ENCODE results near the gene PARD3. TPM values are rescaled to one million over a fixed set of nuclear protein-coding genes. Genes with fewer than 3 reads are reported as not detected.
A peak's percentile ranks its signal among the peaks of the same experiment; 100 is the strongest.

PARD3 gene
- total and polyA plus RNA-seq, 2 donors from 2014 or later, result 21.1 to 47.5 TPM

DNA sequence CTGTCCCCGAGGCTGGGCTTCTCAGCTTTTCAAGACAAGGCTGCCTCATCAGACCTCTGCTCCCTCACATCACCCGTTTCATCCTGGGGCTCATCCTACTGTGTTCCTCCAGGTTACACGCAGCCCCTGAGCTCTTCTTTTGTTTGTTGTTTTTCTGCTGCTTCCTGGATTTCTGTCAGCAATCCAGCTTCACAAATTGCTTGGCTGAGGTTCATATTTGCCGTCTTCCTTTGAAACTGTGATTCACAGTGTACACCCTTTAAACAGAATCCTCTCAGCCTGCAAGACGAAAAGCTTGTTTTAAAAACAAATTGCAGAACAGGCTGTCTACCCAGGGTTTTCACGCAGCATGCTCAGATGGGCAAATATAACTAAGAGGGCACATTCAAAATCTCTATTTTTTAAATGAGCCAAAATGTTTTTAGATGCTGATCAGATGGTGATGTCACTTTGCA, 39.1 kb upstream of the PARD3 start:
- no peaks in the 10 kb centered on the region for H3K9me3 ChIP-seq (ENCODE audit: control insufficient read depth in 2 of 3, insufficient read depth in 1 of 3, low read length in 3 of 3)
- intact Hi-C loops (cut with DNase I), result no loop called here
- no peak overlapping the region for H3K27ac ChIP-seq (ENCODE audit: low read depth in 2 of 2, low read length in 2 of 2)
- DNase-seq, result peak in 4 of 5 donors; percentile 13 to 74 (median 20)
- no peaks in the 10 kb centered on the region for H3K4me1 ChIP-seq (ENCODE audit: control insufficient read depth in 2 of 3, insufficient read depth in 2 of 3, low read depth in 1 of 3, low read length in 3 of 3)
- FAIRE-seq, result no peak
- no peak overlapping the region for H3K9ac ChIP-seq (ENCODE audit: low read length in 3 of 3)
- no peaks in the 10 kb centered on the region for H3K36me3 ChIP-seq (ENCODE audit: control insufficient read depth in 2 of 3, insufficient read depth in 3 of 3, low read length in 3 of 3)
- no peaks in the 10 kb centered on the region for H3K27me3 ChIP-seq (ENCODE audit: control insufficient read depth, insufficient read depth, low read length)
- no peak for TF ChIP-seq CTCF (IDR thresholded peaks at IDR 0.05; ENCODE audit: borderline replicate concordance, extremely low read depth, insufficient read depth)
- H3K4me3 ChIP-seq (ENCODE audit: low read length in 3 of 3), result no peak overlapping the region

- TF ChIP-seq CTCF (IDR thresholded peaks at IDR 0.05; ENCODE audit: borderline replicate concordance, extremely low read depth, insufficient read depth), result no peak
- no peak overlapping the region for H3K4me3 ChIP-seq (ENCODE audit: low read length in 3 of 3)
- no peaks in the 10 kb centered on the region for H3K4me1 ChIP-seq (ENCODE audit: control insufficient read depth in 2 of 3, insufficient read depth in 2 of 3, low read depth in 1 of 3, low read length in 3 of 3)
- DNase-seq, result peak in 1 of 5 donors; percentile 16
- FAIRE-seq, result no peak
- no peaks in the 10 kb centered on the region for H3K27me3 ChIP-seq (ENCODE audit: control insufficient read depth, insufficient read depth, low read length)
- intact Hi-C loops (cut with DNase I), result no loop called here
- H3K9me3 ChIP-seq (ENCODE audit: control insufficient read depth in 2 of 3, insufficient read depth in 1 of 3, low read length in 3 of 3), result no peaks in the 10 kb centered on the region
- no peaks in the 10 kb centered on the region for H3K36me3 ChIP-seq (ENCODE audit: control insufficient read depth in 2 of 3, insufficient read depth in 3 of 3, low read length in 3 of 3)
- no peak overlapping the region for H3K9ac ChIP-seq (ENCODE audit: low read length in 3 of 3)
- no peak overlapping the region for H3K27ac ChIP-seq (ENCODE audit: low read depth in 2 of 2, low read length in 2 of 2)
Observed at GRCh38 chr10:34853357-34853756, 38.3 kb upstream of the PARD3 start.

GRCh38 chr10:34850558-34850957, 35.5 kb upstream of the PARD3 start:
- no peak overlapping the region for H3K9ac ChIP-seq (ENCODE audit: low read length in 3 of 3)
- H3K9me3 ChIP-seq (ENCODE audit: control insufficient read depth in 2 of 3, insufficient read depth in 1 of 3, low read length in 3 of 3), result no peaks in the 10 kb centered on the region
- no peak for TF ChIP-seq CTCF (IDR thresholded peaks at IDR 0.05; ENCODE audit: borderline replicate concordance, extremely low read depth, insufficient read depth)
- no peaks in the 10 kb centered on the region for H3K36me3 ChIP-seq (ENCODE audit: control insufficient read depth in 2 of 3, insufficient read depth in 3 of 3, low read length in 3 of 3)
- no peak overlapping the region for H3K4me3 ChIP-seq (ENCODE audit: low read length in 3 of 3)
- DNase-seq, result no peak
- FAIRE-seq, result no peak
- no peaks in the 10 kb centered on the region for H3K27me3 ChIP-seq (ENCODE audit: control insufficient read depth, insufficient read depth, low read length)
- no peak overlapping the region for H3K27ac ChIP-seq (ENCODE audit: low read depth in 2 of 2, low read length in 2 of 2)
- no peaks in the 10 kb centered on the region for H3K4me1 ChIP-seq (ENCODE audit: control insufficient read depth in 2 of 3, insufficient read depth in 2 of 3, low read depth in 1 of 3, low read length in 3 of 3)
- intact Hi-C loops (cut with DNase I), result no loop called here

DNA sequence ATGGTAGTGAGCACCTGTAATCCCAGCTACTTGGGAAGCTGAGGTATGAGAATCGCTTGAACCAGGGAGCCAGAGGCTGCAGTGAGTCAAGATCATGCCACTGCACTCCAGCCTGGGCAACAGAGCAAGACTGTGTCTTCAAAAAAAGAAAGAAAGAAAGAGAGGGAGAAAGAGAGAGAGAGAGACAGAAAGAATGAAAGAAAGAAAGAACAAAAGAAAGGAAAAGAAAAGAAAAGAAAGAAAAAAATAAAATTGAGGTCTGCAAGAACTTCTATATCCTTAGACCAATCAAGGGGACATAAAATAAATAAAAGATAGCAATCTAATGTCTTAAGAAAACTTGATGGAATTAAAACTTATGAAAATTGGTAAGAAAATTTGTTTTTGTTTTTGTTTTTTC, 34.9 kb upstream of the PARD3 start:
- no peaks in the 10 kb centered on the region for H3K36me3 ChIP-seq (ENCODE audit: control insufficient read depth in 2 of 3, insufficient read depth in 3 of 3, low read length in 3 of 3)
- intact Hi-C loops (cut with DNase I), result no loop called here
- H3K27me3 ChIP-seq (ENCODE audit: control insufficient read depth, insufficient read depth, low read length), result no peaks in the 10 kb centered on the region
- no peak overlapping the region for H3K9ac ChIP-seq (ENCODE audit: low read length in 3 of 3)
- DNase-seq, result no peak
- H3K9me3 ChIP-seq (ENCODE audit: control insufficient read depth in 2 of 3, insufficient read depth in 1 of 3, low read length in 3 of 3), result no peaks in the 10 kb centered on the region
- no peaks in the 10 kb centered on the region for H3K4me1 ChIP-seq (ENCODE audit: control insufficient read depth in 2 of 3, insufficient read depth in 2 of 3, low read depth in 1 of 3, low read length in 3 of 3)
- no peak for FAIRE-seq
- H3K27ac ChIP-seq (ENCODE audit: low read depth in 2 of 2, low read length in 2 of 2), result no peak overlapping the region
- no peak for TF ChIP-seq CTCF (IDR thresholded peaks at IDR 0.05; ENCODE audit: borderline replicate concordance, extremely low read depth, insufficient read depth)
- H3K4me3 ChIP-seq (ENCODE audit: low read length in 3 of 3), result no peak overlapping the region

Data from kidney (tissue), 14 donors.